Ishikawa (cell line): ENCODE data around the gene PLP1.

Experiments used
- EP300 ChIP-seq: IDR thresholded peaks from 2 replicates; pipeline ENCODE4 v1.6.1; 2012; ENCODE audit warnings: borderline replicate concordance
- TAF1 ChIP-seq: IDR thresholded peaks from 2 replicates; pipeline ENCODE4 v1.6.1; 2012; ENCODE audit warnings: low read depth, mild to moderate bottlenecking

- TF ChIP-seq EP300: no peak
- TF ChIP-seq TAF1: no peak
Measured at GRCh38 chrX:103730147-103730795, 46.4 kb upstream of the PLP1 start.
